IMR-90 (cell line): ENCODE data around the gene XDH. TPM values are rescaled to one million over a fixed set of nuclear protein-coding genes. Genes with fewer than 3 reads are reported as not detected.

Experiments used
- ATAC-seq: fragments of 200-7000 bp; cut with Tn5 transposase; 2 replicates; pipeline ENCODE4 v1.9.1; 2020; ENCODE audit warnings: low read depth, mild to moderate bottlenecking, moderate library complexity
- BruUV-seq: library from RNA; stranded (reverse); fragments of 400-500 nt; replicated peaks from 2 replicates; lab custom pipeline; 2021; lab: Mats Ljungman, UMichigan
- CTCF ChIA-PET: fragments of 300-600 bp; formaldehyde crosslinking; extraction: SDS; loops from one replicate; lab custom pipeline; 2021; ENCODE audit warnings: antibody characterized with exemption; lab: Yijun Ruan, JAX
- POLR2A ChIA-PET: fragments of 300-600 bp; sonication (Branson Sonifier 250); formaldehyde crosslinking; loops from one replicate; lab custom pipeline; 2022; ENCODE audit warnings: antibody characterized with exemption; ENCODE audit not compliant: unreplicated experiment; lab: Charles Lee
- DNase-seq: peaks from one replicate; pipeline ENCODE4 v3.0.0; 2013
- H2AFZ ChIP-seq: replicated peaks from 2 replicates; pipeline ENCODE3; 2013; ENCODE audit warnings: low read length, mild to moderate bottlenecking; ENCODE audit not compliant: poor library complexity
- H2AK5ac ChIP-seq: 2 replicates; pipeline ENCODE4 v1.6.1; 2013; ENCODE audit warnings: low read depth, low read length, inconsistent platforms
- H2AK9ac ChIP-seq: replicated peaks from 2 replicates; pipeline ENCODE3; 2013; ENCODE audit warnings: mild to moderate bottlenecking, low read depth, low read length, moderate library complexity; ENCODE audit not compliant: poor library complexity
- H2BK120ac ChIP-seq: 2 replicates; pipeline ENCODE4 v1.6.1; 2013; ENCODE audit warnings: low read depth, low read length, inconsistent platforms
- H2BK15ac ChIP-seq: 3 replicates; pipeline ENCODE4 v1.6.1; 2013; ENCODE audit warnings: low read depth, low read length, inconsistent platforms
- H2BK20ac ChIP-seq: 2 replicates; pipeline ENCODE4 v1.6.1; 2013; ENCODE audit warnings: low read depth, mild to moderate bottlenecking, inconsistent platforms, low read length, moderate library complexity
- H2BK5ac ChIP-seq: 2 replicates; pipeline ENCODE4 v1.6.1; 2013; ENCODE audit warnings: mild to moderate bottlenecking, low read depth, low read length, inconsistent platforms; ENCODE audit not compliant: poor library complexity, severe bottlenecking
- H3K14ac ChIP-seq: replicated peaks from 2 replicates; pipeline ENCODE4 v1.6.1; 2013; ENCODE audit warnings: low read depth, low read length, inconsistent platforms
- H3K18ac ChIP-seq: 2 replicates; pipeline ENCODE4 v1.6.1; 2013; ENCODE audit warnings: low read depth, low read length, control low read depth
- H3K23ac ChIP-seq: 2 replicates; pipeline ENCODE4 v1.6.1; 2013; ENCODE audit warnings: low read depth, low read length, inconsistent platforms
- H3K27ac ChIP-seq: 2 replicates; pipeline ENCODE4 v1.5.1; 2013; ENCODE audit warnings: mild to moderate bottlenecking, control low read depth, low read length; ENCODE audit not compliant: insufficient read depth
- H3K27me3 ChIP-seq: 2 replicates; pipeline ENCODE4 v1.6.1; 2013; ENCODE audit warnings: low read length; ENCODE audit not compliant: control insufficient read depth, insufficient read depth
- H3K36me3 ChIP-seq: 2 replicates; pipeline ENCODE4 v1.6.1; 2013; ENCODE audit warnings: low read length, mixed read lengths; ENCODE audit not compliant: control insufficient read depth, insufficient read depth
- H3K4ac ChIP-seq: 2 replicates; pipeline ENCODE4 v1.6.1; 2013; ENCODE audit warnings: low read depth, low read length, inconsistent platforms
- H3K4me1 ChIP-seq: 2 replicates; pipeline ENCODE4 v1.6.1; 2013; ENCODE audit warnings: low read length, mixed read lengths; ENCODE audit not compliant: control insufficient read depth, insufficient read depth
- H3K4me2 ChIP-seq: 2 replicates; pipeline ENCODE4 v1.6.1; 2013; ENCODE audit warnings: low read depth, mild to moderate bottlenecking, control low read depth, low read length, moderate library complexity
- H3K4me3 ChIP-seq: 2 replicates; pipeline ENCODE4 v1.5.1; 2013; ENCODE audit warnings: low read depth, mild to moderate bottlenecking, control low read depth, low read length, moderate library complexity; ENCODE audit not compliant: insufficient read depth
- H3K56ac ChIP-seq: 2 replicates; pipeline ENCODE4 v1.6.1; 2013; ENCODE audit warnings: low read length, inconsistent platforms; ENCODE audit not compliant: insufficient read depth; ENCODE audit errors: extremely low read depth
- H3K79me1 ChIP-seq, 2 experiments: 2 replicates each; pipeline ENCODE4 v1.6.1; 2013; ENCODE audit warnings: low read length in 2 of 2, inconsistent platforms in 1 of 2, low read depth in 1 of 2
- H3K9ac ChIP-seq: 2 replicates; pipeline ENCODE4 v1.6.1; 2013; ENCODE audit warnings: low read depth, low read length, control low read depth
- H3K9me1 ChIP-seq: 2 replicates; pipeline ENCODE4 v1.6.1; 2013; ENCODE audit warnings: low read length, inconsistent platforms; ENCODE audit not compliant: insufficient read depth
- H3K9me3 ChIP-seq: 2 replicates; pipeline ENCODE4 v1.6.1; 2013; ENCODE audit warnings: low read length; ENCODE audit not compliant: control insufficient read depth, insufficient read depth
- H4K20me1 ChIP-seq: 2 replicates; pipeline ENCODE4 v1.6.1; 2013; ENCODE audit warnings: low read length, inconsistent platforms; ENCODE audit not compliant: insufficient read depth
- H4K5ac ChIP-seq: 2 replicates; pipeline ENCODE4 v1.6.1; 2013; ENCODE audit warnings: mild to moderate bottlenecking, low read depth, low read length, control low read depth
- H4K8ac ChIP-seq, 2 experiments: 2 replicates each; pipeline ENCODE4 v1.6.1; 2013; ENCODE audit warnings: low read depth in 2 of 2, low read length in 2 of 2, control low read depth in 1 of 2, inconsistent platforms in 1 of 2
- H4K91ac ChIP-seq: 2 replicates; pipeline ENCODE4 v1.6.1; 2013; ENCODE audit warnings: low read depth, low read length, inconsistent platforms; ENCODE audit not compliant: insufficient read depth
- CEBPB ChIP-seq: IDR thresholded peaks from 2 replicates; pipeline ENCODE4 v1.6.1; 2012; ENCODE audit warnings: low read depth, low read length, improper control_type of control experiment
- CHD1 ChIP-seq: IDR thresholded peaks from 2 replicates; pipeline ENCODE4 v1.6.1; 2012; ENCODE audit warnings: low read depth, low read length, improper control_type of control experiment
- CTCF ChIP-seq: conservative IDR thresholded peaks from 2 replicates; pipeline ENCODE4 v1.5.1; 2012; ENCODE audit warnings: mild to moderate bottlenecking, low read depth, low read length, improper control_type of control experiment
- ELK1 ChIP-seq: fragments of 150-350 bp; IDR thresholded peaks from 2 replicates; pipeline ENCODE4 v1.6.1; 2016; ENCODE audit warnings: low read depth, mild to moderate bottlenecking, low read length, moderate library complexity, borderline replicate concordance
- FOS ChIP-seq: fragments of 150-350 bp; IDR thresholded peaks from 2 replicates; pipeline ENCODE4 v1.6.1; 2016; ENCODE audit warnings: low read depth, low read length
- MAFK ChIP-seq: IDR thresholded peaks from 2 replicates; pipeline ENCODE4 v1.6.1; 2012; ENCODE audit warnings: low read depth, low read length, improper control_type of control experiment
- MAZ ChIP-seq: IDR thresholded peaks from 2 replicates; pipeline ENCODE4 v1.6.1; 2012; ENCODE audit warnings: low read depth, mild to moderate bottlenecking, low read length, improper control_type of control experiment, moderate library complexity, borderline replicate concordance
- MXI1 ChIP-seq: IDR thresholded peaks from 2 replicates; pipeline ENCODE4 v1.6.1; 2012; ENCODE audit warnings: low read depth, mild to moderate bottlenecking, low read length, moderate library complexity, borderline replicate concordance
- NFE2L2 ChIP-seq: fragments of 150-350 bp; IDR thresholded peaks from 2 replicates; pipeline ENCODE4 v1.6.1; 2016; ENCODE audit warnings: low read depth, mild to moderate bottlenecking, low read length
- POLR2A ChIP-seq: IDR thresholded peaks from 2 replicates; pipeline ENCODE4 v1.6.1; 2012; ENCODE audit warnings: mild to moderate bottlenecking, low read depth, low read length
- SMC3 ChIP-seq: fragments of 150-350 bp; IDR thresholded peaks from 2 replicates; pipeline ENCODE4 v1.6.1; 2016; ENCODE audit warnings: low read depth, mild to moderate bottlenecking, antibody characterized with exemption, low read length, moderate library complexity
- USF2 ChIP-seq: fragments of 150-350 bp; IDR thresholded peaks from 2 replicates; pipeline ENCODE4 v1.6.1; 2017; ENCODE audit warnings: mild to moderate bottlenecking, antibody characterized with exemption, low read length, low read depth
- WGBS, 2 experiments: methylation state at CpG; one replicate each; pipeline versions ENCODE4 v1.1.5 to v1.1.7; 2013; ENCODE audit warnings: missing lambda C conversion rate in 2 of 2; ENCODE audit not compliant: insufficient read length in 1 of 2; ENCODE audit errors: extremely low coverage in 2 of 2; 5-methylcytosine and 5-hydroxymethylcytosine counted together
- dilution Hi-C: fragments of 300-500 bp; cut with HindIII; formaldehyde crosslinking; loops from one replicate; pipeline ENCODE4 v1.14.3; 2018; ENCODE audit warnings: low sequenced_read_pairs; ENCODE audit not compliant: unreplicated experiment
- in situ Hi-C: fragments of 300-500 bp; cut with MboI; formaldehyde crosslinking; loops from 3 replicates; pipeline ENCODE4 v1.14.3; 2019; ENCODE audit warnings: low sequenced_read_pairs, inconsistent platforms, mixed read lengths
- intact Hi-C: fragments of 100-400 bp; cut with micrococcal nuclease; formaldehyde crosslinking; loops from 2 replicates; pipeline ENCODE4 v1.10.0; 2022
- polyA plus RNA-seq, 3 experiments: library from polyadenylated mRNA; depleted of rRNA; stranded (reverse); fragments of >200 nt; gene quantifications; 2 replicates each; pipeline ENCODE4 v1.2.3, GENCODE V29; 2012; ENCODE audit warnings: low replicate concordance in 1 of 3
- total RNA-seq: library from RNA; depleted of rRNA; stranded (reverse); fragments of >200 nt; gene quantifications from 2 replicates; pipeline ENCODE4 v1.2.3, GENCODE V29; 2012

XDH gene
- total and polyA plus RNA-seq, 2 of the 4 experiments (the other 2 are of a cell fraction) = 0.46 to 1.1 TPM

DNA sequence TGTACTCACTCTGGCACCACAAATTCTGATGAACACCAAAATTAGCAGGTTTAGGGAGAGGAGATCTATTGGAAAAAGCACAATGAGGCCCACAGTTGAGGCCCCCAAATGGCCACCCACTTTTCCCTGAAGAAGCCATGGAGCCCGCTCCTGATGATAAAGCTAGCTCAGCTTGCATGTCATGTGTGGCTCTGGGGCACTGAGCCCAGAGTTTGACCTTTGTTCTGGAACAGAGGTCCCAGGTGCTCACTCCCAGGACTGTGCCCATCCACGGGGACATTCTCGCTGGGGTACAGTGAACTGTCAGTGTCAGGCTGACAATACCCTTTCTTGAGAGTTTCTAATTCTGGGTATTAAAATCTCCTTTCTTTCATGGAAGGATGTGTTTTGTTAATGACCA is 36.2 kb downstream of the XDH start:
- Histone ChIP-seq H3K18ac (no peak overlapping the region), H3K4me2 (no peak overlapping the region), H3K9me3 (no peaks in the 10 kb centered on the region), H4K91ac (no peak overlapping the region), H3K23ac (no peak overlapping the region), H2BK20ac (no peak overlapping the region), H3K14ac (no peak overlapping the region), H2AK5ac (no peak overlapping the region), H4K5ac (no peak overlapping the region), H4K20me1 (no peaks in the 10 kb centered on the region), H2BK5ac (no peak overlapping the region), H3K27me3 (no peaks in the 10 kb centered on the region), H2AFZ (no peak overlapping the region), H2BK15ac (no peak overlapping the region), H2BK120ac (no peak overlapping the region), H3K9ac (no peak overlapping the region), H4K8ac (no peak overlapping the region), H3K4ac (no peak overlapping the region), H3K4me1 (peaks cover 8% of the 10 kb centered on the region), H3K56ac (no peak overlapping the region), H3K27ac (no peak overlapping the region), H3K79me1 (no peaks in the 10 kb centered on the region), H2AK9ac (no peak overlapping the region), H3K36me3 (no peaks in the 10 kb centered on the region), H3K9me1 (peaks cover 10% of the 10 kb centered on the region; the same call in 1 of the 2 replicates), H3K4me3 (no peak overlapping the region)
- ATAC-seq = no peak
- no peak for DNase-seq
- BruUV-seq = no TSS peak
- dilution Hi-C loops (no loop called here), intact Hi-C loops (no loop called here), in situ Hi-C loops (no loop called here)
- TF ChIP-seq FOS = no peak
- no peak for TF ChIP-seq USF2
- TF ChIP-seq POLR2A = no peak
- TF ChIP-seq MAZ = no peak
- TF ChIP-seq CTCF = no peak
- TF ChIP-seq MAFK = no peak
- no peak for TF ChIP-seq ELK1
- TF ChIP-seq MXI1 = no peak
- TF ChIP-seq CEBPB = no peak
- TF ChIP-seq NFE2L2 = no peak
- TF ChIP-seq SMC3 = no peak
- TF ChIP-seq CHD1 = no peak
- ChIA-PET CTCF (interaction anchor here (1.2 kb wide), 1 partner anchor 22 kb away, joined by 3 read pairs; no protein-coding TSS in a partner anchor), POLR2A (no interaction called here)
- WGBS, 2 experiments = no CpG with 5 or more reads among the region's 3 CpGs
